OCI-M2 (cell line): ENCODE measurements around the gene RAB6A.

ENCODE experiments used
- DNase-seq: peaks from one replicate; lab custom pipeline; 2025; ENCODE audit not compliant: unreplicated experiment; lab: John Stamatoyannopoulos, UW

The RAB6A gene

GRCh38 chr11:73656985-73657384 is 103.9 kb downstream of the RAB6A start:
- DNase-seq: no peak

DNA sequence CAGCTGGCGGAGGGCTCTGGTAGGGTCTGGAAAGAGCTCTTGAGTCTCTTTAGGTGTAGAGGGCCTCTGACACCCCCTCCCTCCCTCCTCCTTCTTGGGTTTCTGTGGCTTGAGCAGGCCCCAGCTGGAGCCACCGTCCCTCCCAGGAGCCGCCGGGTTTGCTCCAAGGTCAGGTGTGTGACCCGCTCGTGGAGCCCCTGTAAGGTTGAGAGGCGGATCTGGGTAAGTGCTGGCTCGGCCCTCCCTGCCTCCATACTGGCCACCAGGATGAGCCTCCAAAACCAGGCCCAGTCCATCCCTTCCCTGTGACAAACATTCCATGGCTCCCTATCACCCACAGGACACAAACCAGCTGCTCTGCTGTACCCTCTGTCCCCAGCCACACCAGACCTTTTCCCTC is 105.2 kb downstream of the RAB6A start:
- DNase-seq: no peak

DNA sequence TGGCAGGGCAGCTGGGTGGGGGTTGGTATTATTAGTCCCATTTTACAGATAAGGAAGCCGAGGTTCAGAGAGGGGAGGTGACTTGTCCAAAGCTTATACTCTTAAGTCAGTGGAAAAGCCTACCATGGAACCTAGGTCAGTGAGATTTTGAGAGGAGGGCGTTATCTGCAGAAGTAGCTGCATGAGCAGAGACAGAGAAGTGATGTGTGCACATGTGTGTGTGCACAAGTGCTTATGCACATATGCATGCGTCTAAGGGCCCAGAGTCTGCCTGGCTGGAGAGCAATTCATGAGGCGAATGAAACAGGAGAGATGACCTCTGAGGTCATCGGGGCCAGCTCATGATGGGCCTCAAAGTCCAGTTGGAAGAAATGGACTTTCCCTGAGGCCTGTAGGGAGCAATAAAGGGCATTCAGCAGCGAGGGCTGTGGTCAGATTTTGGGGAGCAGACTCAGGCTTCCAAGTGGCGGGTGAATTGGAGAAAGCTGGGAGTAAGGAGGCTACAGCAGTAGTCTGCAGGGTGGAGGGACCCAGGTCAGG is 106.3 kb downstream of the RAB6A start:
- no peak for DNase-seq

DNA sequence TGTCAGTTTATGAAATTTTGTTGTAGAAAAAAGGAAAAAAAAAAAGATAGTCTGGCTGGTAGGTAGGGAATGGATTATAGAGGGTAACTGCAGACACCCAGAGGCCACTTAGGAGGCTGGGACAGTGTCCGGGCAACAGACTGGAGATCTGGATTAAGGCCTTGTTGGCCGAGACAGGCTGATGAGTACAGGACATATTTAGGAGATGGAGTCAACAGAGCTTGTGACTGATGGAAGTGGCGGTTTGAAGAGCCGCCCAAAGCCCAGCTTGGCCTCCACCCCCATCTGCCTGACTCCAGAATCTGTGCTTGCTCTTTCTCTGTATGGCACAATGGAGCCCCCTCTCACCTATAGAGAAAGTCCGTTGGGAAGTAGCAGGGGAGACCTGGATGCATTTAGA is 106.9 kb downstream of the RAB6A start:
- no peak for DNase-seq

- DNase-seq: no peak
Observed at GRCh38 chr11:73652856-73653559, 107.9 kb downstream of the RAB6A start.

GRCh38 chr11:73652046-73652730 is 108.7 kb downstream of the RAB6A start:
- no peak for DNase-seq

- DNase-seq: no peak
Observed at GRCh38 chr11:73651661-73652045, 109.2 kb downstream of the RAB6A start.

GRCh38 chr11:73651252-73651651 is 109.6 kb downstream of the RAB6A start:
- no peak for DNase-seq

GRCh38 chr11:73650400-73650799 is 110.5 kb downstream of the RAB6A start:
- DNase-seq: no peak

GRCh38 chr11:73649206-73649605 is 111.7 kb downstream of the RAB6A start:
- DNase-seq: no peak

DNA sequence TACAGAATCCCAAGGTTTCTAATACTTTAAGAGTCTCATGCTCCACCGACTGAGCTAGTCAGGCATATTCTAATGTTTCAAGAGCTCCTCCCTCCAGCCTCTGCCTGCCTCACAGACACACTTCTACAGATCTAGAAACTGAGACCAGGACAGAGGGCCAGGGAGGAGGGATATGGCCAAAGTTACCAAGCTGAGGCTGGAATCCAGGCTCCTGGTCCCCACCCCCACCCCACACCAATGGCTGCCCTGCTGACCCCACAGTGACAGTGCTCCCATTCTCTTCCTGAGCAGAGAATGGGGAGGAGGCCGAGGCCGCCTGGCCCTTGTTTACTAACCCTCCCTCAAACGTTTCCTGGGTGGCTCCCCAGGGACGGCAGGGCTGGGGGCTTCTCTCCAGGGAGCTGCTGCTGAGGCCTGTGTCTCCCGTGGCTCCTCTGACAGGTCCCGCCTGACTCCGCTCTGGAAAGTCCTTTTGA is 112.3 kb downstream of the RAB6A start:
- no peak for DNase-seq

- DNase-seq: no peak
Observed at GRCh38 chr11:73648121-73648520, 112.8 kb downstream of the RAB6A start.

DNA sequence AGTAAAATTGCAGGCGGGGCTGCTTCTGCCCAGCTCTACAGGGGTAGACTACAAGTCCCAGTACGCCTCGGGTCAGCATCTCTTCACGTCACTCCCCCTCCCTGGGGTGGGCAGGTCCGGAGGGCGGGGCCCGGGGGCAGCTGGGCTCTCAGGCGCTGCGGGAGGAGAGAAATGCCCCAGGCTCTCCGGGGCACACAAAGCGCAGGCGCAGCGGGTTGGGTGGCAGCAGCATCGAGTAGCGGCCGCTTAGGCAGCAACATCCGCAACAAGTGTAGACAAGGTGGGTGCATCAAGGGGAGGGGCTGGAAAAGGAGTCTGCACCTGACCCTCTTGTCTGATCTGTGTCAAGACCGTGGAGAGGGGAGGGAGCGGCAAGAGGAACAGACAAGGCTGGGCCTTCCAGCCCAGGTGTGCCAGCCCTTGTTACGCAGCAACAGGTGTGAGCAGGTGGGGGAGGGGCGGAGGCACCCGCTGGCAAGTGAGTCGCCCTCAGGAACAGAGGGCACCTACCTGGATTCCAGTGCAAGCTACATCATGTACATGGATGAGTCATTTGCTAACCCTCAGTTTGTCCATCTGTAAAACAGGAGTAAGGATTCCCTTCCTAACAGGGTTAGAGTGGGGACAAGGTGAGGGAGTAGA is 113.3 kb downstream of the RAB6A start:
- no peak for DNase-seq

GRCh38 chr11:73645972-73646631 is 114.8 kb downstream of the RAB6A start, which contains the start of gene PLEKHB1:
Gene PLEKHB1 (plus strand): TSS chr11:73646581. CDS start chr11:73646609, 28 bp downstream.
- DNase-seq: no peak

DNA sequence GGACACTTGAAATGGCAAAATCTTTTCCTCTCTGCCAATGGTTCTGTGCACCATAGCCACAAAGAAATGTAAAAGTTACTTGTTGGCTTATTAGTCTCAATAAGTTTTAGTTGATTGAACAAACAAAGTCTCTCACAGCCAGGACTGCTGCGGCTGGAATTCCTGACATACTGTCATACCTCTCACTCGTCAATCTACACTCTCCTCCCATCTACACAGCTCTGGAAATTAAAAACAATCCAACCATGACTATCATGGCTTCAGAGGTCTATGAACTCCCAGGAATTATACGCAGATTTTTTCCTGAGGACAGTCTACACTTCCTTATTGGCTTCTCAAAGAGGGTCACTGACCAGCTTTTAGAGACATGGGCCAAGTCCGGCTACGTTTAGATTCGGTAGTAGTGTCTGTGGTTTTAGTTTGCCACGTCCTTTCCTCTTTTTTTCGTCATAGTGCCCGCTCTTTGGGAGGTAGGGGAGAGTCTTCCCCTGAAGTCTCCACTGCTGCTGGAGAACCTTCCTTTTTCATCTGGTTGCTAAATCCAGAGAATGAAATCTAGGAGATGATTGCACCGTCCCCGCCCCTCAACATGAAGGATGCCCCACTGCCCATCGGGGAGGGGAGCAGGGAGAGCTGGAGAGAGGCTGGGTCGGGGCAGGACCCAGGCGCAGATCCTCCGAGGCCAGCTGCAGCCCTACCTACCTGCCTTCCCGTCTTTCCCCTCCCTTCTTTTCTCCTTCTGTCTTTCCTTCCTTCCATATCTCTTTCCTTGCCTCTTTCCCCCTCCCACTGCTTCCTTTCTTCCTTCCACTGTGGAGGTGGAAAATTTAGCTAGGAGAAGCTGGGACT is 115.5 kb downstream of the RAB6A start:
- no peak for DNase-seq

DNA sequence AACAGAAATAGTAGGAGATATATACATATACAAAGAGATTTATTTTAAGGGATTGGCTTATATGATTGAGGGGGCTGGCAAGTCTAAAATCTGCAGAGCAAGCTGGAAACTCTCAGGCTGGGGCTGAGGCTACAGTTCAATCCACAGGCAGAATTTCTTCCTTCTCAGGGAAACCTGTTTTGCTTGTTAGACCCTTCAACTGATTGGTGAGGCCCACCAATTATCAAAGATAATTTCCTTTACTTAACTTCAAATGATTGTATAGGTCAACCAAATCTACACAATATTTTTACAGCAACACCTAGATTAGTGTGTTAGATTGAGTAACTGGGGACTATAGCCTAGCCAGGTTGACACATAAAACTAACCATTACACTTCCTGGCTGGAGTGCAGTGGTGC is 119.2 kb downstream of the RAB6A start:
- DNase-seq: no peak

DNA sequence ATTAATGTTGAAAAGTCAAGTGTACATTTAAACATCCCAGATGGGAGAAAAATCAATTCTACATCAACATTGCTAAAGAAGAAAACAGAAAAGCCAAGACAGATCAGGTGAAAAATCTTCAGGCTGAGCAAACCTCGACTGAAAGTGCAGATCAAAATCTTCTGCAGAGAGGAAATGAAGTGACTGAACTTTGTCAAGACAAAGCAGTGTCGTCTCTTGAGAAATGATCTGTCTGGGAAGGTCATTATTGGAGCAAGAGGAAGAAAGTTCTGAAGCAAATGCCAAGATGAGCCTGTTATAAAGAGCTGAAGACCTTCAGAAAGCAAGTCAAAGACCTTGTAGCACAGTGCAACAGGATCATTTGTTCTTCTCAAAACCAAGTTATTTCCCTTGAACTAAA is 120.3 kb downstream of the RAB6A start:
- DNase-seq: no peak

GRCh38 chr11:73637012-73637411 is 123.9 kb downstream of the RAB6A start:
- DNase-seq: no peak

GRCh38 chr11:73636249-73636648 is 124.6 kb downstream of the RAB6A start:
- no peak for DNase-seq

DNA sequence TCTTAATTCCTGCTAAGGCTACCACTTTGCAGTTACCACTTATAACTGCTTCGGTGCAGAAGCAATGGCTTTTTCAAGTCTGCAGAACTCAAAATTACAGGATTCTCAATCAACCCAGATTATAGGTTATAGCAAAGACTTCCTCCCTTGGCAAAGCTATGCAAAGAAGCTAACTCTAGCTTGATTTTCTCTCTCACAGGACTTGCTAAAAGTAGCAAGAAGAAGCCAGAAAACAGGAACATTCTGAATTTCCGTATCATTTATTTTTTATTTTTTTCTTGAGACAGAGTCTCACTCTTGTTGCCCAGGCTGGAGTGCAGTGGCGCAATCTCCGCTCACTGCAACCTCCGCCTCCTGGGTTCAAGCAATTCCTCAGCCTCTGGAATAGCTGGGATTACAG is 125.2 kb downstream of the RAB6A start:
- DNase-seq: no peak
